Measurements from ENCODE around the gene LRMDA.

The LRMDA gene

GRCh38 chr10:76291175-76291574 is 859.8 kb downstream of the LRMDA start:
- no peak for TF ChIP-seq CTCF (IDR thresholded peaks at IDR 0.05; ENCODE audit: low read depth, low read length, missing control alignments)
- DNase-seq (ENCODE audit: low read depth), result no peak

GRCh38 chr10:76291885-76292284 is 860.5 kb downstream of the LRMDA start:
- no peak for DNase-seq (ENCODE audit: low read depth)
- TF ChIP-seq CTCF (IDR thresholded peaks at IDR 0.05; ENCODE audit: low read depth, low read length, missing control alignments), result no peak

More at GRCh38 chr10:76291175-76291574, 859.8 kb downstream of the LRMDA start:
- no peak overlapping the region for H3K4me3 ChIP-seq (ENCODE audit: low read depth, low read length)

GRCh38 chr10:76296957-76297356 is 865.5 kb downstream of the LRMDA start:
- TF ChIP-seq CTCF (IDR thresholded peaks at IDR 0.05; ENCODE audit: low read depth, low read length, missing control alignments), result no peak
- no peak overlapping the region for H3K4me3 ChIP-seq (ENCODE audit: low read depth, low read length)
- DNase-seq (ENCODE audit: low read depth), result no peak

More at GRCh38 chr10:76291885-76292284, 860.5 kb downstream of the LRMDA start:
- no peak overlapping the region for H3K4me3 ChIP-seq (ENCODE audit: low read depth, low read length)

GRCh38 chr10:76297358-76297757 is 865.9 kb downstream of the LRMDA start:
- no peak for DNase-seq (ENCODE audit: low read depth)
- no peak overlapping the region for H3K4me3 ChIP-seq (ENCODE audit: low read depth, low read length)

GRCh38 chr10:76297780-76298281 is 866.4 kb downstream of the LRMDA start:
- no peak for DNase-seq (ENCODE audit: low read depth)
- H3K4me3 ChIP-seq (ENCODE audit: low read depth, low read length), result no peak overlapping the region
- TF ChIP-seq CTCF (IDR thresholded peaks at IDR 0.05; ENCODE audit: low read depth, low read length, missing control alignments), result no peak

More at GRCh38 chr10:76297358-76297757, 865.9 kb downstream of the LRMDA start:
- TF ChIP-seq CTCF (IDR thresholded peaks at IDR 0.05; ENCODE audit: low read depth, low read length, missing control alignments), result no peak

GRCh38 chr10:76298329-76298728 is 866.9 kb downstream of the LRMDA start:
- no peak overlapping the region for H3K4me3 ChIP-seq (ENCODE audit: low read depth, low read length)
- TF ChIP-seq CTCF (IDR thresholded peaks at IDR 0.05; ENCODE audit: low read depth, low read length, missing control alignments), result no peak
- no peak for DNase-seq (ENCODE audit: low read depth)

GRCh38 chr10:76299501-76299900 is 868.1 kb downstream of the LRMDA start:
- no peak for DNase-seq (ENCODE audit: low read depth)
- TF ChIP-seq CTCF (IDR thresholded peaks at IDR 0.05; ENCODE audit: low read depth, low read length, missing control alignments), result no peak
- no peak overlapping the region for H3K4me3 ChIP-seq (ENCODE audit: low read depth, low read length)
